GM21619 (cell line): ENCODE data around the gene MEF2D.

Experiments used
- ATAC-seq: cut with Tn5 transposase; IDR thresholded peaks from one replicate; pipeline ENCODE4 v1.9.1; 2021; ENCODE audit not compliant: unreplicated experiment

The MEF2D gene

GRCh38 chr1:156471496-156472490 is 28.8 kb downstream of the MEF2D start:
- ATAC-seq = no peak

GRCh38 chr1:156470473-156470872 is 30.1 kb downstream of the MEF2D start:
- no peak for ATAC-seq

- ATAC-seq = no peak
These were observed 31.8 kb downstream of the MEF2D start for GRCh38 chr1:156468693-156469345.

- ATAC-seq = no peak
These were observed 32.7 kb downstream of the MEF2D start for GRCh38 chr1:156467906-156468305.

GRCh38 chr1:156467385-156467784 is 33.2 kb downstream of the MEF2D start:
- ATAC-seq = no peak

- ATAC-seq = no peak
These were observed 34.7 kb downstream of the MEF2D start for GRCh38 chr1:156465747-156466365.

- no peak for ATAC-seq
These were observed 35.6 kb downstream of the MEF2D start for GRCh38 chr1:156464825-156465452.

- no peak for ATAC-seq
These were observed 36.2 kb downstream of the MEF2D start for GRCh38 chr1:156464335-156464734.

GRCh38 chr1:156463874-156464273 is 36.7 kb downstream of the MEF2D start:
- no peak for ATAC-seq

- no peak for ATAC-seq
These were observed 37.4 kb downstream of the MEF2D start for GRCh38 chr1:156462954-156463795.

- no peak for ATAC-seq
These were observed 38.6 kb downstream of the MEF2D start for GRCh38 chr1:156461781-156462647.

- ATAC-seq = no peak
These were observed 39.5 kb downstream of the MEF2D start for GRCh38 chr1:156461109-156461508.

- no peak for ATAC-seq
These were observed 40.0 kb downstream of the MEF2D start for GRCh38 chr1:156460525-156460924.

GRCh38 chr1:156458181-156458503 is 42.4 kb downstream of the MEF2D start:
- no peak for ATAC-seq

GRCh38 chr1:156456625-156457465 is 43.7 kb downstream of the MEF2D start:
- ATAC-seq = peak; percentile 79

GRCh38 chr1:156455362-156455761 is 45.2 kb downstream of the MEF2D start:
- no peak for ATAC-seq

GRCh38 chr1:156452907-156453306 is 47.7 kb downstream of the MEF2D start:
- ATAC-seq = no peak

GRCh38 chr1:156451505-156452160 is 48.9 kb downstream of the MEF2D start:
- no peak for ATAC-seq
